GM12878 (cell line): ENCODE results near the gene PCDHGB2. TPM values are rescaled to one million over a fixed set of nuclear protein-coding genes. Genes with fewer than 3 reads are reported as not detected.

Experiments
- ATAC-seq: fragments of 200-7000 bp; cut with Tn5 transposase; 3 replicates; pipeline ENCODE4 v1.9.1; 2020; ENCODE audit warnings: mild to moderate bottlenecking, moderate library complexity
- BruUV-seq: library from RNA; stranded (reverse); fragments of 400-500 nt; replicated peaks from 2 replicates; lab custom pipeline; 2021; lab: Mats Ljungman, UMichigan
- CTCF ChIA-PET: fragments of 300-600 bp; sonication (Branson Sonifier 250); formaldehyde crosslinking; extraction: SDS; loops from one replicate; lab custom pipeline; 2021; ENCODE audit warnings: inconsistent platforms; lab: Yijun Ruan, JAX
- POLR2A ChIA-PET: fragments of 350-600 bp; formaldehyde crosslinking; extraction: SDS; loops from one replicate; lab custom pipeline; 2021; ENCODE audit warnings: inconsistent platforms; lab: Charles Lee
- RAD21 ChIA-PET: fragments of 300-600 bp; sonication (Branson Sonifier 250); formaldehyde crosslinking; loops from one replicate; lab custom pipeline; 2023; ENCODE audit warnings: antibody characterized with exemption; ENCODE audit not compliant: unreplicated experiment; lab: Charles Lee
- SMC1A ChIA-PET: fragments of 300-600 bp; sonication (Branson Sonifier 250); formaldehyde crosslinking; loops from one replicate; lab custom pipeline; 2023; ENCODE audit not compliant: unreplicated experiment, uncharacterized antibody; lab: Charles Lee
- DNase-seq: peaks from one replicate; pipeline ENCODE4 v3.0.0-alpha.2; 2011; ENCODE audit warnings: low read depth, low spot score
- FAIRE-seq: peaks from 3 replicates; lab custom pipeline; 2011; peaks lifted over from hg19 to GRCh38; lab: Jason Lieb, UNC
- H2AFZ ChIP-seq: 2 replicates; pipeline ENCODE4 v1.6.0; 2011; ENCODE audit warnings: low read depth, low read length, control low read depth; ENCODE audit not compliant: control insufficient read depth
- H3K27ac ChIP-seq: 2 replicates; pipeline ENCODE4 v1.5.1; 2011; ENCODE audit warnings: control low read depth; ENCODE audit not compliant: control insufficient read depth, insufficient read depth
- H3K27me3 ChIP-seq, 2 experiments: replicated peaks in 1 of 2; 2 replicates each; pipeline versions ENCODE4 v1.6.0 to v1.6.1; 2011; ENCODE audit warnings: low read length in 1 of 2; ENCODE audit not compliant: control insufficient read depth in 2 of 2, insufficient read depth in 2 of 2
- H3K36me3 ChIP-seq, 2 experiments: 2 replicates each; pipeline ENCODE4 v1.5.1; 2011; ENCODE audit warnings: low read length in 1 of 2; ENCODE audit not compliant: control insufficient read depth in 2 of 2, insufficient read depth in 2 of 2
- H3K4me1 ChIP-seq: 2 replicates; pipeline ENCODE4 v1.6.1; 2011; ENCODE audit warnings: mild to moderate bottlenecking, low read length, moderate library complexity, mixed read lengths; ENCODE audit not compliant: control insufficient read depth, insufficient read depth
- H3K4me2 ChIP-seq: 2 replicates; pipeline ENCODE4 v1.6.0; 2011; ENCODE audit warnings: control low read depth; ENCODE audit not compliant: control insufficient read depth, insufficient read depth
- H3K4me3 ChIP-seq: fragments of 200-600 bp; sonication (generic); 2 replicates; pipeline ENCODE4 v1.5.1; 2016
- H3K79me2 ChIP-seq: 2 replicates; pipeline ENCODE4 v1.6.0; 2011; ENCODE audit warnings: low read length; ENCODE audit not compliant: control insufficient read depth, insufficient read depth
- H3K9ac ChIP-seq: 2 replicates; pipeline ENCODE4 v1.8.0; 2011; ENCODE audit warnings: low read length, control low read depth, mixed read lengths; ENCODE audit not compliant: control insufficient read depth, insufficient read depth
- H3K9me3 ChIP-seq: replicated peaks from 3 replicates; pipeline ENCODE4 v1.5.1; 2011; ENCODE audit warnings: mild to moderate bottlenecking, low read length; ENCODE audit not compliant: control insufficient read depth, insufficient read depth
- H4K20me1 ChIP-seq: 2 replicates; pipeline ENCODE4 v1.6.0; 2011; ENCODE audit not compliant: control insufficient read depth, insufficient read depth
- ATF7 ChIP-seq: fragments of 450-650 bp; IDR thresholded peaks from 2 replicates; pipeline ENCODE4 v1.6.1; 2016; ENCODE audit warnings: low read depth, mild to moderate bottlenecking
- BMI1 ChIP-seq: fragments of 450-650 bp; IDR thresholded peaks from 2 replicates; pipeline ENCODE4 v1.6.1; 2016; ENCODE audit warnings: mild to moderate bottlenecking, moderate library complexity, borderline replicate concordance
- CHD2 ChIP-seq: IDR thresholded peaks from 2 replicates; pipeline ENCODE4 v1.6.1; 2011; ENCODE audit warnings: low read depth, low read length, improper control_type of control experiment, borderline replicate concordance
- HCFC1 ChIP-seq: fragments of 150-350 bp; IDR thresholded peaks from 2 replicates; pipeline ENCODE4 v1.6.1; 2014; ENCODE audit warnings: low read length
- HDAC2 ChIP-seq: fragments of 200-600 bp; sonication (generic); IDR thresholded peaks from 2 replicates; pipeline ENCODE4 v1.6.1; 2017
- RBBP5 ChIP-seq: fragments of 200-600 bp; sonication (generic); conservative IDR thresholded peaks from 2 replicates; pipeline ENCODE4 v1.6.1; 2016
- SMAD5 ChIP-seq: IDR thresholded peaks from 2 replicates; pipeline ENCODE4 v1.6.1; 2016; ENCODE audit warnings: antibody characterized with exemption, low read depth
- SREBF2 ChIP-seq: IDR thresholded peaks from 2 replicates; pipeline ENCODE4 v1.6.1; 2012; ENCODE audit warnings: mild to moderate bottlenecking, low read length
- SUPT20H ChIP-seq: IDR thresholded peaks from 2 replicates; pipeline ENCODE4 v1.6.1; 2011; ENCODE audit warnings: low read depth, mild to moderate bottlenecking, low read length, moderate library complexity, borderline replicate concordance; ENCODE audit not compliant: control insufficient read depth
- ZNF274 ChIP-seq: IDR thresholded peaks from one replicate; pipeline ENCODE4 v1.8.0; 2011; ENCODE audit not compliant: insufficient read length, insufficient read depth
- WGBS: methylation state at CpG from one replicate; pipeline ENCODE4 v1.1.6; 2016; ENCODE audit warnings: low lambda C conversion rate; ENCODE audit not compliant: insufficient replicate concordance, insufficient coverage; ENCODE audit errors: missing lambda C conversion rate; 5-methylcytosine and 5-hydroxymethylcytosine counted together
- in situ Hi-C: fragments of 300-500 bp; cut with MboI; formaldehyde crosslinking; loops from 9 replicates; pipeline ENCODE4 v1.14.3; 2018; ENCODE audit warnings: mixed read lengths
- intact Hi-C: fragments of 100-400 bp; cut with micrococcal nuclease; formaldehyde crosslinking; loops from one replicate; pipeline ENCODE4 v1.14.2; 2022; ENCODE audit not compliant: unreplicated experiment
- polyA plus RNA-seq, 11 experiments: library from polyadenylated mRNA; depleted of rRNA in 4 of 11; unstranded in 6 of 11; stranded (reverse) in 5 of 11; fragments of >200 nt; fragmentation: Nextera tagmentation in 4 of 11; fragmentation: Illumina TruSeq in 1 of 11; extraction: Ambion mirVana in 4 of 11; extraction: Trizol in 1 of 11; gene quantifications; 1 replicate in 1 of 11; 2 replicates in 10 of 11; pipeline versions ENCODE4 v1.2.1 to v1.2.3, GENCODE V29; 2011 to 2016; ENCODE audit warnings: inconsistent platforms in 2 of 11, missing spikeins in 2 of 11, low read depth in 1 of 11
- total RNA-seq, 4 experiments: library from RNA; depleted of rRNA in 3 of 4; stranded (reverse); fragments of >200 nt in 3 of 4; fragmentation: Illumina TruSeq in 1 of 4; extraction: Trizol in 1 of 4; gene quantifications; 2 replicates each; pipeline versions ENCODE4 v1.2.1 to v1.2.3, GENCODE V29; 2013 to 2021
- TF ChIP-seq, protein P1 (sequence below): fragments of 450-650 bp; IDR thresholded peaks from 2 replicates; pipeline ENCODE4 v1.6.1; 2016; ENCODE audit warnings: mild to moderate bottlenecking, moderate library complexity, borderline replicate concordance
- TF ChIP-seq, protein P2 (sequence below): IDR thresholded peaks from 2 replicates; pipeline ENCODE4 v1.6.1; 2011; ENCODE audit warnings: low read depth, low read length, improper control_type of control experiment, borderline replicate concordance

Gene PCDHGB2
- total and polyA plus RNA-seq, 10 of the 15 experiments (the other 5 are each of a cell fraction or from before 2014, with no cell fraction given), result 0.06 to 0.38 (median 0.19) TPM; not detected in 2

DNA sequence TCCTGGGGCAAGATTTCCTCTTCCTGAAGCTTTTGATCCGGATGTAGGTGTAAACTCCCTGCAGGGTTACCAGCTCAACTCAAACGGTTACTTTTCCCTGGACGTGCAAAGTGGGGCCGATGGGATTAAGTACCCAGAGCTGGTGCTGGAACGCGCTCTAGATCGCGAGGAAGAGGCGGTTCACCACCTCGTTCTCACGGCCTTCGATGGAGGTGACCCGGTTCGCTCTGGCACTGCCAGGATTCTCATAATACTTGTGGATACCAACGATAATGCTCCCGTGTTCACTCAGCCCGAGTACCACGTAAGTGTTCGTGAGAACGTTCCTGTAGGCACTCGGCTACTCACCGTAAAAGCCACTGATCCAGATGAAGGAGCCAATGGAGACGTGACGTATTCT is 4.2 kb upstream of the PCDHGB2 start:
- DNase-seq (no peak), FAIRE-seq (no peak), ATAC-seq (no peak)
- H3K9me3 ChIP-seq, result peaks cover 3% of the 10 kb centered on the region; the same call in 2 of the 3 replicates
- H4K20me1 ChIP-seq, result no peaks in the 10 kb centered on the region
- RAD21 ChIA-PET, result interaction anchor here (1.4 kb wide), 1 partner anchor 58 kb away, joined by 5 read pairs; the partner anchor contains the start of gene PCDHGA10
- intact Hi-C loops (no loop called here), in situ Hi-C loops (no loop called here)
- no peaks in the 10 kb centered on the region for H3K27me3 ChIP-seq
- no peak overlapping the region for H3K4me3 ChIP-seq
- no peak overlapping the region for H3K4me2 ChIP-seq
- 82% methylated on average over 24 of the region's 24 CpGs for WGBS
- no TSS peak for BruUV-seq
- SMC1A ChIA-PET, result no interaction called here
- no peaks in the 10 kb centered on the region for H3K36me3 ChIP-seq
- POLR2A ChIA-PET, result no interaction called here
- H3K27ac ChIP-seq, result no peak overlapping the region
- no peak for TF ChIP-seq SMAD5
- H3K79me2 ChIP-seq, result no peaks in the 10 kb centered on the region
- no peak overlapping the region for H3K9ac ChIP-seq
- CTCF ChIA-PET, result interaction anchor here (1.1 to 1.5 kb wide), 4 partner anchors 9 to 212 kb away, joined by 3 to 6 read pairs (median 4); partner anchors contain the start of gene PCDHGB3
- no peak overlapping the region for H2AFZ ChIP-seq
- H3K4me1 ChIP-seq, result no peaks in the 10 kb centered on the region

DNA sequence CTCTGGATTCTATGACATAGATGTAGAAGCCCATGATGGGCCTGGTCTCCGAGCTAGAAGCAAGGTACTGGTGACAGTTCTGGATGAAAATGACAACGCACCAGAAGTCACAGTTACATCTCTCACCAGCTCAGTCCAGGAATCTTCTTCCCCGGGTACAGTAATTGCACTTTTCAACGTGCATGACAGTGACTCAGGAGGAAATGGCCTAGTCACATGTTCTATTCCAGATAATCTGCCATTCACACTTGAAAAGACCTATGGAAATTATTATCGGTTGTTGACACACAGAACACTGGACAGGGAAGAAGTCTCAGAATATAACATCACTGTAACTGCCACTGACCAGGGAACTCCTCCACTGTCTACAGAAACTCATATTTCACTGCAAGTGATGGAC is 3.7 kb upstream of the PCDHGB2 start:
- ChIA-PET CTCF (interaction anchor here (1.1 to 1.5 kb wide), 3 partner anchors 14 to 211 kb away, joined by 3 to 6 read pairs (median 5); partner anchors contain the start of gene PCDHGB3), RAD21 (no interaction called here), SMC1A (interaction anchor here (0.6 kb wide), 1 partner anchor 269 kb away, joined by 3 read pairs; no protein-coding TSS in a partner anchor), POLR2A (no interaction called here)
- no peak for DNase-seq
- no peaks in the 10 kb centered on the region for H3K27me3 ChIP-seq
- H2AFZ ChIP-seq, result no peak overlapping the region
- no peak overlapping the region for H3K4me3 ChIP-seq
- H3K9me3 ChIP-seq, result peaks cover 4% of the 10 kb centered on the region; the same call in 2 of the 3 replicates
- WGBS, result 72% methylated on average over 5 of the region's 5 CpGs
- no TSS peak for BruUV-seq
- no peak overlapping the region for H3K9ac ChIP-seq
- no peak overlapping the region for H3K4me2 ChIP-seq
- no peaks in the 10 kb centered on the region for H3K36me3 ChIP-seq
- in situ Hi-C loops (no loop called here), intact Hi-C loops (no loop called here)
- no peak for ATAC-seq
- no peak overlapping the region for H3K27ac ChIP-seq
- no peaks in the 10 kb centered on the region for H3K79me2 ChIP-seq
- H3K4me1 ChIP-seq, result no peaks in the 10 kb centered on the region
- no peak for FAIRE-seq
- H4K20me1 ChIP-seq, result no peaks in the 10 kb centered on the region
- TF ChIP-seq HDAC2 (no peak), ATF7 (no peak), SREBF2 (no peak), RBBP5 (no peak), BMI1 (no peak), SUPT20H (no peak), HCFC1 (no peak), SMAD5 (no peak), ZNF274 (no peak), CHD2 (no peak)
- TF ChIP-seq, protein P1, sequence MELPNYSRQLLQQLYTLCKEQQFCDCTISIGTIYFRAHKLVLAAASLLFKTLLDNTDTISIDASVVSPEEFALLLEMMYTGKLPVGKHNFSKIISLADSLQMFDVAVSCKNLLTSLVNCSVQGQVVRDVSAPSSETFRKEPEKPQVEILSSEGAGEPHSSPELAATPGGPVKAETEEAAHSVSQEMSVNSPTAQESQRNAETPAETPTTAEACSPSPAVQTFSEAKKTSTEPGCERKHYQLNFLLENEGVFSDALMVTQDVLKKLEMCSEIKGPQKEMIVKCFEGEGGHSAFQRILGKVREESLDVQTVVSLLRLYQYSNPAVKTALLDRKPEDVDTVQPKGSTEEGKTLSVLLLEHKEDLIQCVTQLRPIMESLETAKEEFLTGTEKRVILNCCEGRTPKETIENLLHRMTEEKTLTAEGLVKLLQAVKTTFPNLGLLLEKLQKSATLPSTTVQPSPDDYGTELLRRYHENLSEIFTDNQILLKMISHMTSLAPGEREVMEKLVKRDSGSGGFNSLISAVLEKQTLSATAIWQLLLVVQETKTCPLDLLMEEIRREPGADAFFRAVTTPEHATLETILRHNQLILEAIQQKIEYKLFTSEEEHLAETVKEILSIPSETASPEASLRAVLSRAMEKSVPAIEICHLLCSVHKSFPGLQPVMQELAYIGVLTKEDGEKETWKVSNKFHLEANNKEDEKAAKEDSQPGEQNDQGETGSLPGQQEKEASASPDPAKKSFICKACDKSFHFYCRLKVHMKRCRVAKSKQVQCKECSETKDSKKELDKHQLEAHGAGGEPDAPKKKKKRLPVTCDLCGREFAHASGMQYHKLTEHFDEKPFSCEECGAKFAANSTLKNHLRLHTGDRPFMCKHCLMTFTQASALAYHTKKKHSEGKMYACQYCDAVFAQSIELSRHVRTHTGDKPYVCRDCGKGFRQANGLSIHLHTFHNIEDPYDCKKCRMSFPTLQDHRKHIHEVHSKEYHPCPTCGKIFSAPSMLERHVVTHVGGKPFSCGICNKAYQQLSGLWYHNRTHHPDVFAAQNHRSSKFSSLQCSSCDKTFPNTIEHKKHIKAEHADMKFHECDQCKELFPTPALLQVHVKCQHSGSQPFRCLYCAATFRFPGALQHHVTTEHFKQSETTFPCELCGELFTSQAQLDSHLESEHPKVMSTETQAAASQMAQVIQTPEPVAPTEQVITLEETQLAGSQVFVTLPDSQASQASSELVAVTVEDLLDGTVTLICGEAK, result no peak
- TF ChIP-seq, protein P2, sequence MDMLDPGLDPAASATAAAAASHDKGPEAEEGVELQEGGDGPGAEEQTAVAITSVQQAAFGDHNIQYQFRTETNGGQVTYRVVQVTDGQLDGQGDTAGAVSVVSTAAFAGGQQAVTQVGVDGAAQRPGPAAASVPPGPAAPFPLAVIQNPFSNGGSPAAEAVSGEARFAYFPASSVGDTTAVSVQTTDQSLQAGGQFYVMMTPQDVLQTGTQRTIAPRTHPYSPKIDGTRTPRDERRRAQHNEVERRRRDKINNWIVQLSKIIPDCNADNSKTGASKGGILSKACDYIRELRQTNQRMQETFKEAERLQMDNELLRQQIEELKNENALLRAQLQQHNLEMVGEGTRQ, result no peak
